HepG2 (cell line): ENCODE results near the gene NEAT1. TPM values are rescaled to one million over a fixed set of nuclear protein-coding genes. Genes with fewer than 3 reads are reported as not detected.
A peak's percentile ranks its signal among the peaks of the same experiment; 100 is the strongest.

Source experiments
- ARID4A ChIP-seq: sonication (generic); formaldehyde crosslinking; IDR thresholded peaks from 2 replicates; pipeline ENCODE4 v1.5.0; 2020; ENCODE audit warnings: mild to moderate bottlenecking, missing genetic modification reagents, borderline replicate concordance
- GATAD1 ChIP-seq: IDR thresholded peaks from 2 replicates; pipeline ENCODE4 v1.6.1; 2016; ENCODE audit warnings: missing genetic modification reagents, missing compliant biosample characterization
- HNF4G ChIP-seq, 2 experiments: sonication (generic) in 1 of 2; formaldehyde crosslinking in 1 of 2; IDR thresholded peaks; 2 replicates each; pipeline versions ENCODE4 v1.4.0 to v1.6.1; 2011 to 2020; ENCODE audit warnings: borderline replicate concordance in 2 of 2, low read depth in 2 of 2, mild to moderate bottlenecking in 2 of 2, low read length in 1 of 2, missing genetic modification reagents in 1 of 2, moderate library complexity in 1 of 2
- HOXA9 ChIP-seq: sonication (generic); formaldehyde crosslinking; IDR thresholded peaks from 2 replicates; pipeline ENCODE4 v1.8.1; 2022; ENCODE audit warnings: missing genetic modification reagents, mild to moderate bottlenecking, moderate library complexity, borderline replicate concordance
- KDM2A ChIP-seq: sonication (generic); formaldehyde crosslinking; IDR thresholded peaks from 2 replicates; pipeline ENCODE4 v1.4.0; 2020; ENCODE audit warnings: low read depth, missing genetic modification reagents, borderline replicate concordance
- KDM5B ChIP-seq: sonication (generic); formaldehyde crosslinking; IDR thresholded peaks from 2 replicates; pipeline ENCODE4 v1.4.0; 2020; ENCODE audit warnings: missing genetic modification reagents, mild to moderate bottlenecking, borderline replicate concordance
- NONO ChIP-seq, 2 experiments: fragments of 450-650 bp in 1 of 2; sonication (generic) in 1 of 2; formaldehyde crosslinking in 1 of 2; IDR thresholded peaks in 1 of 2; conservative IDR thresholded peaks in 1 of 2; 2 replicates each; pipeline versions ENCODE4 v1.6.1 to v1.8.0; 2017 to 2022; ENCODE audit warnings: mild to moderate bottlenecking in 1 of 2, missing genetic modification reagents in 1 of 2, moderate library complexity in 1 of 2
- RBFOX2 ChIP-seq: fragments of 200-400 bp; formaldehyde crosslinking; IDR thresholded peaks from 2 replicates; pipeline ENCODE4 v1.6.1; 2017; ENCODE audit warnings: low read depth, mild to moderate bottlenecking, low read length
- RFXANK ChIP-seq: IDR thresholded peaks from 2 replicates; pipeline ENCODE4 v1.6.1; 2016
- SRSF1 ChIP-seq: fragments of 200-400 bp; formaldehyde crosslinking; optimal IDR thresholded peaks from 2 replicates; pipeline ENCODE3; 2017; ENCODE audit warnings: mild to moderate bottlenecking, low read depth, low read length, moderate library complexity
- TBX2 ChIP-seq: sonication (generic); formaldehyde crosslinking; IDR thresholded peaks from 2 replicates; pipeline ENCODE4 v1.5.0; 2020; ENCODE audit warnings: missing genetic modification reagents, mild to moderate bottlenecking, borderline replicate concordance
- TOE1 ChIP-seq: sonication (generic); formaldehyde crosslinking; IDR thresholded peaks from 2 replicates; pipeline ENCODE4 v1.4.0; 2020; ENCODE audit warnings: mild to moderate bottlenecking, missing genetic modification reagents
- ZNF124 ChIP-seq: sonication (generic); formaldehyde crosslinking; IDR thresholded peaks from 2 replicates; pipeline ENCODE4 v1.4.0; 2020; ENCODE audit warnings: missing genetic modification reagents
- ZNF3 ChIP-seq: IDR thresholded peaks from 2 replicates; pipeline ENCODE4 v1.7.0; 2017; ENCODE audit warnings: inconsistent platforms
- ZNF773 ChIP-seq: sonication (generic); formaldehyde crosslinking; IDR thresholded peaks from 2 replicates; pipeline ENCODE4 v1.4.0; 2020; ENCODE audit warnings: missing genetic modification reagents, borderline replicate concordance
- polyA plus RNA-seq, 8 experiments: library from polyadenylated mRNA; depleted of rRNA in 3 of 8; stranded (reverse) in 7 of 8; unstranded in 1 of 8; fragments of >200 nt; fragmentation: Illumina TruSeq in 4 of 8; extraction: Trizol in 4 of 8; gene quantifications; 2 replicates each; pipeline versions ENCODE4 v1.2.1 to v1.2.3, GENCODE V29; 2011 to 2016; ENCODE audit warnings: low read depth in 4 of 8, missing spikeins in 1 of 8, mixed read lengths in 1 of 8; ENCODE audit not compliant: insufficient read depth in 1 of 8
- total RNA-seq, 5 experiments: library from RNA; depleted of rRNA; stranded (reverse); fragments of >200 nt; fragmentation: Illumina TruSeq; extraction: Trizol; gene quantifications; 2 replicates each; pipeline ENCODE4 v1.2.3, GENCODE V29; 2016; ENCODE audit warnings: low read depth in 1 of 5
- TF ChIP-seq, protein P1 (sequence below): sonication (generic); formaldehyde crosslinking; IDR thresholded peaks from 2 replicates; pipeline ENCODE4 v1.4.0; 2020; ENCODE audit warnings: missing genetic modification reagents, low read depth, mild to moderate bottlenecking, borderline replicate concordance
- TF ChIP-seq, protein P2 (sequence below): sonication (generic); formaldehyde crosslinking; IDR thresholded peaks from 2 replicates; pipeline ENCODE4 v1.5.0; 2020; ENCODE audit warnings: mild to moderate bottlenecking, low read depth, missing genetic modification reagents, borderline replicate concordance
- TF ChIP-seq, protein P3 (sequence below): sonication (generic); formaldehyde crosslinking; IDR thresholded peaks from 2 replicates; pipeline ENCODE4 v1.8.1; 2023; ENCODE audit warnings: mild to moderate bottlenecking, inconsistent platforms, moderate library complexity, missing genetic modification reagents, borderline replicate concordance
- TF ChIP-seq, protein P4 (sequence below): sonication (generic); formaldehyde crosslinking; IDR thresholded peaks from 2 replicates; pipeline ENCODE4 v1.4.0; 2020; ENCODE audit warnings: missing genetic modification reagents

The NEAT1 gene
- total and polyA plus RNA-seq, 2 of the 13 experiments (the other 11 are each of a cell fraction or from before 2014, with no cell fraction given): 20.5 to 41.2 TPM

DNA sequence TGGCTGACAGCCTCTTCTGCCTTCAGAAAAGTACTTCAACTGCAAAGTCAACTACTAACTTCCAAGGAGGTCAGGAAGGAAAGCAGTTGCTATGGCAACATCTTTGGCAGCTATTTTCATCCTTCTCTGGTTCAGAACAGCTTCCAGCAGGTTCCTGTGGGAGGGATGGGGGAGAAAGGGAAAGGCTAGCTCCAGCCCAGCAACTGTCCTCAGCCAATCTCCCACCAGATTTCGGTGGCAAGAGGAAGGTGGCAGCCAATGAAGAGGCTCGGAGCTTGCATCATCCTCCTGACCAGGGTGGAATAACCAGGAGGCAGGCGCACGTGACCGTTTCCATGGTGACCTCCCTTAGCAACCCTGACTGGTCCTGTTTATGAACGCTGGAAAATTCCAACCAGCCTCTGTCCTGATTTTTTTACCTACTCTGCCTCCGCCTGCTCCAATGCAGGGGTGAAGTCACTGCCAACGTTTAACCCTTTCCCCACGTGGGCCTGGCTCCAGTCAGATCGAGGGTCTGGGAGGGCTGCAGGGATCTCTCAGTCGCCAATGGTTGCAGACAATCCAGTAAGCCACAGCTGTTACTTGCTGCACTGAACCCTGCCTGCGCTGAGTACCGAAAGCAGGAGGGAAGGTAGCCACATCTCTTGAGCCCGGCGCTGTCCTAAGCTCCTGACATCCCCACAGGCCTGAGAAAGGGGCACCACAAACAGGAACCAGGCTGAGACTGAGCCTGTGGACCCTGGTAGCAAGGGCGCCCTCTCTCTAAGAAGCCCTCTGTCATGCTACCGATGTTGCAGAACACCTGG, 65.1 kb downstream of the NEAT1 start (continued):
- TF ChIP-seq ARID4A: peak; percentile 67; the same call in 1 of the 2 replicates
- TF ChIP-seq TBX2: peak; percentile 77
- no peak for TF ChIP-seq ZNF773 (CRISPR knock-in tag)
- TF ChIP-seq, protein P1, sequence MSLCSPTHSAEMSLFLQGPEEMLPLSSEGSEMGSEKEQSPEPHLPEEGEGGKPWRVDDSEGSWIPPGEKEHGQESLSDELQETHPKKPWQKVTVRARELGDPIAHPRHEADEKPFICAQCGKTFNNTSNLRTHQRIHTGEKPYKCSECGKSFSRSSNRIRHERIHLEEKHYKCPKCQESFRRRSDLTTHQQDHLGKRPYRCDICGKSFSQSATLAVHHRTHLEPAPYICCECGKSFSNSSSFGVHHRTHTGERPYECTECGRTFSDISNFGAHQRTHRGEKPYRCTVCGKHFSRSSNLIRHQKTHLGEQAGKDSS (CRISPR knock-in tag): no peak
- TF ChIP-seq, protein P2, sequence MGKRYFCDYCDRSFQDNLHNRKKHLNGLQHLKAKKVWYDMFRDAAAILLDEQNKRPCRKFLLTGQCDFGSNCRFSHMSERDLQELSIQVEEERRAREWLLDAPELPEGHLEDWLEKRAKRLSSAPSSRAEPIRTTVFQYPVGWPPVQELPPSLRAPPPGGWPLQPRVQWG (CRISPR knock-in tag): no peak
- TF ChIP-seq, protein P3, sequence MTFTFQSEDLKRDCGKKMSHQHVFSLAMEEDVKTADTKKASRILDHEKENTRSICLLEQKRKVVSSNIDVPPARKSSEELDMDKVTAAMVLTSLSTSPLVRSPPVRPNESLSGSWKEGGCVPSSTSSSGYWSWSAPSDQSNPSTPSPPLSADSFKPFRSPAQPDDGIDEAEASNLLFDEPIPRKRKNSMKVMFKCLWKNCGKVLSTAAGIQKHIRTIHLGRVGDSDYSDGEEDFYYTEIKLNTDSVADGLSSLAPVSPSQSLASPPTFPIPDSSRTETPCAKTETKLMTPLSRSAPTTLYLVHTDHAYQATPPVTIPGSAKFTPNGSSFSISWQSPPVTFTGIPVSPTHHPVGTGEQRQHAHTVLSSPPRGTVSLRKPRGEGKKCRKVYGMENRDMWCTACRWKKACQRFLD: no peak
- TF ChIP-seq ZNF124 (CRISPR knock-in tag): 0 out of 2 replicates have a peak, but pooled peaks have one; percentile 20
- TF ChIP-seq, protein P4, sequence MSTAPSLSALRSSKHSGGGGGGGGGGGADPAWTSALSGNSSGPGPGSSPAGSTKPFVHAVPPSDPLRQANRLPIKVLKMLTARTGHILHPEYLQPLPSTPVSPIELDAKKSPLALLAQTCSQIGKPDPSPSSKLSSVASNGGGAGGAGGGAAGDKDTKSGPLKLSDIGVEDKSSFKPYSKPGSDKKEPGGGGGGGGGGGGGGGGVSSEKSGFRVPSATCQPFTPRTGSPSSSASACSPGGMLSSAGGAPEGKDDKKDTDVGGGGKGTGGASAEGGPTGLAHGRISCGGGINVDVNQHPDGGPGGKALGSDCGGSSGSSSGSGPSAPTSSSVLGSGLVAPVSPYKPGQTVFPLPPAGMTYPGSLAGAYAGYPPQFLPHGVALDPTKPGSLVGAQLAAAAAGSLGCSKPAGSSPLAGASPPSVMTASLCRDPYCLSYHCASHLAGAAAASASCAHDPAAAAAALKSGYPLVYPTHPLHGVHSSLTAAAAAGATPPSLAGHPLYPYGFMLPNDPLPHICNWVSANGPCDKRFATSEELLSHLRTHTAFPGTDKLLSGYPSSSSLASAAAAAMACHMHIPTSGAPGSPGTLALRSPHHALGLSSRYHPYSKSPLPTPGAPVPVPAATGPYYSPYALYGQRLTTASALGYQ (CRISPR knock-in tag): no peak
- peak; percentile 88; the same call in 1 of the 2 replicates for TF ChIP-seq RFXANK
- no peak for TF ChIP-seq TOE1 (CRISPR knock-in tag)
- TF ChIP-seq KDM2A (CRISPR knock-in tag): no peak
- TF ChIP-seq HOXA9 (CRISPR knock-in tag): no peak
- peak; percentile 31; the same call in 1 of the 2 replicates for TF ChIP-seq GATAD1
- TF ChIP-seq HNF4G (IDR thresholded peaks at IDR 0.05; ENCODE audit: borderline replicate concordance, low read depth, low read length): no peak
- TF ChIP-seq HNF4G (CRISPR knock-in tag; IDR thresholded peaks at IDR 0.05; ENCODE audit: borderline replicate concordance, low read depth): no peak
- no peak for TF ChIP-seq ZNF3
- TF ChIP-seq SRSF1: no peak
- peak; percentile 69; the same call in 1 of the 2 replicates for TF ChIP-seq KDM5B
- no peak for TF ChIP-seq NONO (IDR thresholded peaks at IDR 0.05)
- TF ChIP-seq NONO (CRISPR knock-in tag; conservative IDR thresholded peaks at IDR 0.05): no peak
- TF ChIP-seq RBFOX2: no peak
